ENCODE measurements around the gene PRR29. TPM values are rescaled to one million over a fixed set of nuclear protein-coding genes. Genes with fewer than 3 reads are reported as not detected.
"Not testable (repeated sequence)": the region's sequence is repeated elsewhere in the genome, so short reads cannot be mapped to it uniquely, and the experiment has no call there.

The PRR29 gene
- total RNA-seq, 1 donor from 2014 or later: 0.78 TPM

DNA sequence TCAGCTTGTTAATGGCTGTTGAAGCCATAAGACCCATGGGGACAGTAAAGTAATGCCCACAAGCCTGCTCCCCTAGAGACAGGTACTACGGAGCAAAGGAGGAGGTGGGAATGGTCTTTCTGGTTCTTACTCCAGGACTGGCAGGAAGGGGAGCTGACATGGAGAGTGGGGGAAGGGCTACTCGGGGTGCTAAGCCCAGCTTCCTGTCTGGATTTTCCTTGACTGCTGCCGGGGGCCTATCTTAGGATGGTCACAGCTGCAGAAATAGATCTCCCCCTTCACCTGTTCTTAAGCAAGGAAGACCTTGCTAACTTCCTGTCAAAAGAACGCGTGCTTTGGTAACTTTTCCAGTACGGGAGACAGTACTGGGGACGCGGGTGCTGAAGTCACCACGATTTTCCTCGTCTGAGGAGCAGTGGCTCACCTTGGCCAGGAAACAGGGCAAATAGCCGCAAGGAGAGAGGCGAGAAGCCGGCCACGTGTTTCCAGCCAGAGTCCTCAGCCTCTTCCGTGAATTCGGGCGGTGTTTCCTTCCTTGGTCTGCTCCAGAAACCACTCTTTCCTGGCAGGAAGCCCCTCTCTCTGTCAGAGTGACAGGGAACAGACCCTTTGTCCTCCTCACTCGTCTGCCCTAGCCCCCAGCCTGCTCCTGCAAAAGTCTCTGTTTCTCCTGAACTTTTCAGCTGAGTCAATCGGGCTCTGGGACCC is 656 bp upstream of the PRR29 start:
- DNase-seq: no peak

DNA sequence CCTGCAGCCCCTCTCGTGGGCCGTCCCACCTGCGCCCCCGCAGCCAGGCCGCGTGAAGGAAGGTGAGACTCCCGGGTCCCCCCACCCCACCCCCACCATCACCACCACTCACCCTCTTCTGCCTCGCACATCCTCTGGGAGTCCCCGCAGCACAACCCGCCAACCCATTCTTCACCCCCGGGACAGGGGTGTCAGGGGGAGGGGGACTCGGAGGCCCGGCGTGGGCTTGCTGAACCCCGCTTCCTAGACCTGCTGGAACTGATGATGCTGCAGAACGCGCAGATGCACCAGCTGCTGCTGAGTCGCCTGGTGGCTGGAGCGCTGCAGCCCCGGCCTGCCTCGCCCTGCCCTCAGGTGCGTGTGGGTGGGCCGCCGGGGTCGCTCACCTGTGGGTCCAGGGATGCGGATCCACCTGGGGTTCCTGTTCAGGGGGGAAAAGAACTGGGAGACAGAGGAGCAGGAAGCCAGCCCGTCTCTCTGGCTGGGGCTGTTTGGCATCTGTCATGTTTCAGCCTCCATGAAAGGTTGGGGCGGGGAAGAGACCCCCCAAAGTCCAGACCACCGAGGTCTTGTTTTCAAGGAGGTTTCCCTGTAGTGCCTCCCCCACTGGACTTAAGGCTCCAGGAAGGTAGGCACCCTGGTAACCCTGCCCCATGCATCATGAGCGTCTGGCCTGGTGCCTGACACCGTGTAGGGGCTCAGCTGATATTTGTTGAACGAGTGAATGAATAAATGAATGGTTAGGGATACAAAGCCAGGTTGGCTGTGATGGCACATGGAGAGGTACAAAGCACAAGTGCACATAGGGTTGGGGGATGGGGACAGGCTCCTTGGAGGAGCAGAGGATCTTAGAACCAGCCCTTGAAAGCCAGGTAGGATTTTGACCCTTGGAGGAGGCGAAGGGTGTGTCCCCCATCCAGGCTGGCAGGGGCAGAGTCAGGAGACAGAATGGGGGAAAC is 849 bp downstream of the PRR29 start:
- no peak for DNase-seq

- DNase-seq: no peak
Observed at GRCh38 chr17:63999680-64000531, 1.8 kb downstream of the PRR29 start.

DNA sequence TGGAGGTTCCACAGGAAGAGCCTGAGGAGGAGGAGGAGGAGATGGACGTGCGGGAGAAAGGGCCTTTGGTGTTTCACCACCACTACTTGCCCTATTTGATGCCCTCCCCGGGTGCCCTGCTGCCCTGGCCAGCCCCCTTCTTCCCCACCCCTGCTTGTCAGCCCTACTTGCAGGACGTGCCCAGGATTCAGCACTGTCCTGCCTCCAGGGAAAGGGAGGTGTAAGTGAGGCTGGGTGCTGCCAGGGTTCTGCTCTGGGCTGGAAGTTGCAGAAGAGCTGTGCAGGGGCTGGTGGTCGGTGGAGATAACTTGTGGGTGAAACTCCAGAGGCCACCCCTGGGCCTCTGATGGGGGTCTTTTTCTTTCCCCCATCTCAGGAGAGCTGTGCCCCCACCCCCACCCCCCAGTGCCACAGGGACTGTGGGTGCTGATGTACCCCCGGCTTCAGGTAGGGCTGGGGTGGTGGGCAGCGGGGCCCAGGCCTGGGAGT is 3.0 kb downstream of the PRR29 start:
- no peak for DNase-seq

GRCh38 chr17:64001763-64002529 is 3.8 kb downstream of the PRR29 start:
- no peak for DNase-seq

GRCh38 chr17:64002658-64003525 is 4.7 kb downstream of the PRR29 start:
- DNase-seq: no peak

DNA sequence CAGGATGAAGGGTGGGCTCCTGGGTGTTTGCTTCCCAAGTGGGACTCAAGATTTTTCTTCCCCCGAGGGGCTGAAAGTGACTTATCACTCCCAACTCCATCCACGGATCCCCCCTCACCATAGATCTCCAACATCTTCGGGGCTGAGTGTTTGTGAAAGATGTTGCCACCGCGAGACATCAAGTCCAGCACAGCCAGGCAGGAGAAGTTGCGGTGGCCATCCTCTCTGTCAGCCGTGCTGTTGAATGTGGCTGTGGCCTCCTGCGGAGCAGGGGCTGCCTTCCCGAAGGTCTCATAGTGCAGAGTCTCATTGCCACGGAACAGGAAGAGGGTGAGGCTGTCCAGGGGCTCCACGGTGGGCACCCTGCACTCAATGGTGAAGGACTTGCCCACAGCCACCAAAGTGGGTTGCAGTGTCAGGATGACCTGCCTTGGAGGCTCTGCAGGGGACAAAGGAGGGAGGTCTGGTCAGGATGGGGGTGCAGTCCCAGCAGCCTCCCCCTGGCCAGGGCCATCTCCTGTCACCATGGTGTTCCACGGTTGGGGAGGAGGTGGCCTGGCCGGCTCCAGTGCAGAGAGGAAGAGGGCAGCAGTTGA is 5.5 kb downstream of the PRR29 start:
- no peak for DNase-seq

- no peak for DNase-seq
Observed at GRCh38 chr17:64004218-64004770, 6.1 kb downstream of the PRR29 start.

GRCh38 chr17:64004903-64005733 is 7.0 kb downstream of the PRR29 start:
- no peak for DNase-seq

DNA sequence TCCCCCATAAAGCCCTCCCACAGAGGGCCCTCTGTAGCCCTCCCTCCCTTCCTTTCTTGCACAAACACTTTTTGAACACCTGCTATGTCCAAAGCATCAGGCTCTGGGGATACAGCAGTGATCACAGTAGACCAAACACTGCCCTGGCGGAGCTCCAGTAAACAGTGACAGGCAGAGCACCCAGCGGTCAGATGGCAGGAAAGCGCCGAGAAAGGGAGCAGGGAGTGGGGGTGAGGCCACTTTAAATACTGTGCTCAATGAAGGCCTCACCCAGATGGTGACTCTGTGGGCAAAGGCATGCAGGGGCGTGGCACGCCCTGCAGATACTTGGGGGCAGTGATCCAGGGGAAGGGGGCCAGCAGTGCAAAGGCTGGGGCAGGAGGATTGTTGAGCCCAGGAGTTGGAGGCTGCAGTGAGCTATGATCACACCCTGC is 7.6 kb downstream of the PRR29 start:
- DNase-seq: no peak

GRCh38 chr17:64006361-64007088 is 8.4 kb downstream of the PRR29 start:
- no peak for DNase-seq

DNA sequence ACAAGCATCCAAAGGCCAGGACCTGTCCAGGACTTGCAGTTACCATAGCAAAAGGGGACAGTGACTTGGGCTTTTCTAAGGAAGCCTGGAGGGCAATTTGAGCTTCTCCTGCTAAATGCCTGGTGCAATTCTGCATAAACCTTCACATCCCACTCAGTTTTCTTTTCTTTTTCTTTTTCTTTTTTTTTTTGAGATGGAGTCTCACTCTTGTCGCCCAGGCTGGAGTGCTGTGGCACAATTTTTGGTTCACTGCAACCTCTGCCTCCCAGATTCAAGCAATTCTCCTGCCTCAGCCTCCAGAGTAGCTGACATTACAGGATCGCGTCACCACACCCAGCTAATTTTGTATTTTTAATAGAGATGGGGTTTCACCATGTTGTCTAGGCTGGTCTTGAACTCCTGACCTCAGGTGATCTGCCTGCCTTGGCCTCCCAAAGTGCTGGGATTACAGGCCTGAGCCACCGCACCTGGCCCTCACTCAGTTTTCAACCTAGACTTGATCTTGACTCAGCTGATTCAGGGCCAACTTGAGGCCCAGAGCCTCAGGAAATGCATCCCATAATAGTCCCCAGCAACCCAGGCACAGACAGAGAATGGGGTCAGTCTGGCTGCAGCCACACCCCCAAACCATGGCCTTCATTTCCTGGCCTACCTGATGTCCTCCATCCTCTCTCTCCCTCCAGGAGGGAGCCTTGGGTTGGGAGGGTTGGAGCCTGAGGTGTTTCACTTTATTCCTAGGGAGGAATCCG is 9.1 kb downstream of the PRR29 start:
- DNase-seq: not testable (repeated sequence)

GRCh38 chr17:64007838-64008282 is 9.7 kb downstream of the PRR29 start:
- no peak for DNase-seq

- no peak for DNase-seq
Observed at GRCh38 chr17:64008346-64008745, 10.2 kb downstream of the PRR29 start.

DNA sequence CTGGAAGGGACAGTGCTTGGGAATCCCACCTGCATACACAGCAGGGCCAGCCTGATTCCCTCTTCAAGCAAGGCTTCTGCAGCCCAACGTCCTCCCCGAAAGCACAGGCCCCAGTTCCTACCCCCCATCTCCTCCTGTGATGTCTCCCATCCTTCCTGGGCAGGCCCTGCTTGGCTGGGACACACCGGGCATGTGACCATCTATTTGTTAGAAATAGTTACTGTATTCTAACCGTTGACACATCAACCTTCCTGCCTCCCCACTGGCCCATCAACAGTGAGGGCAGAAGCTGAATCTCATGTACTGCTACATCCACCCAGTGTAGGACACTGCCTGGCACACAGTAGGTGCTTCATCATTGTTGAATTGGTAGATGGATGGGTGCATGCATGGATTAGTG is 10.7 kb downstream of the PRR29 start:
- DNase-seq: no peak

DNA sequence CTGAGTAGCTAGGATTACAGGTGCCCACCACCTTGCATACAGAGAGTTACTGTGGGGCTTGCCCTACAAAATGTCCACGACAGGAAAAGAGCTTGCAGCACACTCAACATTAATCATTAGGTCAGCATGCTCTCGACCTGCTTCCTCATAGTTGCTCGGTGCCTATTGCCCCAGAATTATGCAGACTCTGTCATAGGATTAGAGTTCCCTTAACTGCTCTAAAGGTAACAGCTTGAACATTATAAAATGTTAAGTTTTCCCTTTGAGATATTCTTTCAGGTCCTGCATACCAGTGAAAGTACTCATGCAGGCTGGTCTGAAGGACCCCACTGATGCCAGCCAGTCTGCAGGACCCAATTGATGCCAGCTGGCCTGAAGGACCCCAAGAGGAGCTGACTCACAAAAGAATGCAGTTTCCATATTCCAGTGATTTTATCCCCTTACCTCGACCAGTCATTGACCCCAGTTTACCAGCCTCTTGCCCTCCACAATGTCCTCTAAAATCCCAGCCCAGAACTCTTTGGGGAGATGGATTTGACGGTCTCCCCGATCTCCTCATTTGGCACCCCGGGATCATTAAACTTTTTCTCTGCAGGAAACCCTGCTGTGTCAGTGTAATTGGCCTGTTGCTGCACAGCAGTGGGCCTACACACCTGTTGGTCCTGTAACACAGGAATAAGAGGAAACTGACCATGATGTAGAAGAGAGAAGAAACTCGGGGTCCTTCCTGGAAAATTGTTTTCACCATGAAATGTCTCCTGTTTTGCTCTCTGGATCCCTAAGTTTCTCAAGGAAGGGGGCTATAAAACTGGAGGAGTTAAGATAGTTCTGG is 11.6 kb downstream of the PRR29 start:
- no peak for DNase-seq
